H1 (cell line): Measurements from ENCODE around the gene PGD. TPM values are rescaled to one million over a fixed set of nuclear protein-coding genes. Genes with fewer than 3 reads are reported as not detected.

Experiments
- RAD21 ChIP-seq, 2 experiments: IDR thresholded peaks in 1 of 2; conservative IDR thresholded peaks in 1 of 2; 2 replicates each; pipeline ENCODE4 v1.6.1; 2011; ENCODE audit warnings: low read depth in 2 of 2, low read length in 2 of 2, improper control_type of control experiment in 1 of 2, inconsistent platforms in 1 of 2, mild to moderate bottlenecking in 1 of 2, moderate library complexity in 1 of 2
- YY1 ChIP-seq: IDR thresholded peaks from 2 replicates; pipeline ENCODE4 v1.6.1; 2011; ENCODE audit warnings: low read depth, mild to moderate bottlenecking, low read length
- polyA plus RNA-seq, 7 experiments: library from polyadenylated mRNA; depleted of rRNA in 3 of 7; stranded (reverse) in 5 of 7; unstranded in 2 of 7; fragments of >200 nt in 5 of 7; fragments of 200-250 nt in 2 of 7; gene quantifications; 1 replicate in 5 of 7; 2 replicates in 1 of 7; 4 replicates in 1 of 7; pipeline versions ENCODE4 v1.2.1 to v1.2.3, GENCODE V29; 2011 to 2013; ENCODE audit warnings: missing spikeins in 2 of 7, mixed read lengths in 2 of 7
- total RNA-seq: library from RNA; stranded (reverse); fragmentation: NEBNext Ultra II Directional; extraction: Animal tissue kit (Norgen Biotek cat#: 25700); gene quantifications from 2 replicates; pipeline ENCODE4 v1.2.1, GENCODE V29; 2021

PGD gene
- total and polyA plus RNA-seq, 2 of the 8 experiments (the other 6 are each of a cell fraction or from before 2014, with no cell fraction given), result 191 to 331 TPM

- TF ChIP-seq YY1 (no peak), RAD21 (IDR thresholded peaks at IDR 0.05 in 1 of 2, conservative IDR thresholded peaks at IDR 0.05 in 1 of 2; ENCODE audit: low read depth in 2 of 2, low read length in 2 of 2) (no peak)
- TF ChIP-seq, all 59 proteins: peak for 0
Observed at GRCh38 chr1:10396870-10397269, 2.0 kb upstream of the PGD start (continued).
